Esophagus (tissue), 2 donors: ENCODE results near the gene PTDSS2. TPM values are rescaled to one million over a fixed set of nuclear protein-coding genes. Genes with fewer than 3 reads are reported as not detected.

Experiments
- H3K27ac ChIP-seq, 2 donors: one replicate each; pipeline ENCODE4 v1.5.1; 2013; ENCODE audit warnings: low read depth in 2 of 2, mild to moderate bottlenecking in 2 of 2, inconsistent platforms in 1 of 2, low read length in 1 of 2, moderate library complexity in 1 of 2
- H3K27me3 ChIP-seq, 2 donors: one replicate each; pipeline ENCODE4 v1.6.1; 2013; ENCODE audit warnings: low read length in 2 of 2, control low read depth in 1 of 2, mild to moderate bottlenecking in 1 of 2; ENCODE audit not compliant: insufficient read depth in 2 of 2, control insufficient read depth in 1 of 2
- H3K36me3 ChIP-seq, 2 donors: one replicate each; pipeline ENCODE4 v1.6.1; 2013; ENCODE audit warnings: low read length in 1 of 2; ENCODE audit not compliant: control insufficient read depth in 2 of 2, insufficient read depth in 2 of 2
- H3K4me1 ChIP-seq, 2 donors: one replicate each; pipeline ENCODE4 v1.6.1; 2013; ENCODE audit warnings: low read length in 1 of 2; ENCODE audit not compliant: control insufficient read depth in 2 of 2, insufficient read depth in 2 of 2
- H3K4me3 ChIP-seq, 2 donors: one replicate each; pipeline ENCODE4 v1.5.1; 2013; ENCODE audit warnings: low read length in 2 of 2, mild to moderate bottlenecking in 2 of 2, low read depth in 1 of 2, moderate library complexity in 1 of 2
- H3K9me3 ChIP-seq, 2 donors: one replicate each; pipeline ENCODE4 v1.6.1; 2013; ENCODE audit warnings: mild to moderate bottlenecking in 2 of 2, low read depth in 1 of 2, low read length in 1 of 2, moderate library complexity in 1 of 2; ENCODE audit not compliant: control insufficient read depth in 2 of 2, insufficient read depth in 1 of 2
- WGBS, 2 donors: extraction: QIAGEN DNeasy Blood & Tissue Kit; methylation state at CpG; one replicate each; pipeline ENCODE4 v1.1.7; 2013; 5-methylcytosine and 5-hydroxymethylcytosine counted together
- polyA plus RNA-seq, 2 donors: library from polyadenylated mRNA; stranded (reverse); fragments of 200-250 nt; gene quantifications; one replicate each; pipeline ENCODE4 v1.2.3, GENCODE V29; 2013
- donor health status: healthy with polysubstance abuse.
- donor health status: Bipolar disorder and iron deficiency.

Gene PTDSS2
- polyA plus RNA-seq, 2 donors = 12.4 to 20.5 TPM

DNA sequence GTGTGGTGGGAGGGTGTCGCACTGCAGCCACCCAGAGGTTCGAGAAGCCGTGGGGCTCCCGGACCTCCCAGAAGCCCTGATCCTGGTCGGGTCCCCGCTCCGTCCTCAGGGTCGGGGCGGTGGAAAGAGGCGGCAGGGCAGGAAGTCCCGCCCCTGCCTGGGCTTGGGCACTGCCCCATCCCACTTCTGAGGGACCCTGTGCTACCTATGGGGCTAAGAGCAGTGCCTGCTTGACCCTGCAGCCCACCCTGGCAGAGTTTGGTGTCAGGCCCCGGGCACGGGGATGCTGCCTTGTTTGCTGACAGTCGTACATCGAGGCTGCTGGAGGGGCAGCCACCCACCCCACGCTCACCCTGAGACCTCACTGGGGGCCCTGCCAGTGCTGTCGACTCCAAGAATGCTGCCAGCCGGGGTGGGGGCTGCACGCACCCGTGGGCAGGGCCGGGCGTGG is 37.5 kb downstream of the PTDSS2 start:
- Histone ChIP-seq H3K27me3 (no peaks in the 10 kb centered on the region), H3K4me3 (no peak overlapping the region), H3K27ac (no peak overlapping the region), H3K9me3 (no peaks in the 10 kb centered on the region), H3K4me1 (peaks cover 0 to 9% of the 10 kb centered on the region in 2 donors), H3K36me3 (peaks cover 4 to 24% of the 10 kb centered on the region in 2 donors)
- WGBS, 2 donors = 77 to 84% methylated on average over 22 of the region's 22 CpGs

GRCh38 chr11:488062-488461 is 38.0 kb downstream of the PTDSS2 start:
- Histone ChIP-seq H3K4me3 (no peak overlapping the region), H3K36me3 (peaks cover 4 to 28% of the 10 kb centered on the region in 2 donors), H3K4me1 (peaks cover 0 to 9% of the 10 kb centered on the region in 2 donors), H3K9me3 (no peaks in the 10 kb centered on the region), H3K27ac (no peak overlapping the region), H3K27me3 (no peaks in the 10 kb centered on the region)
- WGBS, 2 donors = 66 to 77% methylated on average over 24 to 25 of the region's 25 CpGs

DNA sequence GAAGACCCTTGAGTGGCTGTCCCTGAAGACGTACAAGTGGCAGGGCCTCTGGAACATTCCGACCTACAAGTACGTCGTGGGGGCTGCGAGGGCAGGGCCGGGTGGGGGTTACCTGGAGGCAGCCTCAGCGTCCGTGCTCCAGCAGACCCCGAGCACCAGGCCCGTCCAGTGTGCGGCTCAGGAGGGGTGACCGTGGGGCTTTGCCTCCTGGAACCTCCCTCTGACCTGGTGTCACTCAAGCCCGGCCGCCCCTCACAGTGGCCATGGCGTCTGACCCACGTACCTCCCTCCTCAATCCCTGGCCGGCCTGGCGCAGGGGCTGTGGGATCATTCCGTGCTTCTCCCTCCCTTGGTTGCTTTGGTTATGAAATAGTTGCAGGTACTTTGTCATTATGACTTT is 38.5 kb downstream of the PTDSS2 start:
- Histone ChIP-seq H3K9me3 (no peaks in the 10 kb centered on the region), H3K4me1 (peaks cover 0 to 9% of the 10 kb centered on the region in 2 donors), H3K27ac (no peak overlapping the region), H3K4me3 (no peak overlapping the region), H3K36me3 (peaks cover 4 to 28% of the 10 kb centered on the region in 2 donors), H3K27me3 (no peaks in the 10 kb centered on the region)
- 93 to 95% methylated on average over 19 of the region's 19 CpGs for WGBS, 2 donors

DNA sequence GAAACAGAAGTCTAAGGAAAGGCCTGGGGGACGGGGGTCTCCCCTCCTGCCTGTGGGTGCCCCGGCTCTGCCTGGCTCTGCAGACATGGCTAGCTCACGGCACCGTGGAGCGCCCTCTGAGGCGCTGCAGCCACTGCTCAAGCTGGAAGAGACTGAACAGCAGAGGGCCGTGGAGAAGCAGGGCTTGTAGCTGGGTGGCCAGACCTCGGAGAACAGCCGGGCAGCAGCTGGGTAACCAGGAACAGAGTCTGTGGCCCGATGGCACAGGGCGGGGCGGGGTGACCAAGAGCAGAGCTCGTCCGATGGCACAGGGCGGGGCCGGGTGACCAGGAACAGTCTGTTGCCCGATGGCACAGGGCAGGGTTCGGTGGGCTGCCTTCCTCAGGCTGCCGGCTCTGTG is 38.9 kb downstream of the PTDSS2 start:
- Histone ChIP-seq H3K9me3 (no peaks in the 10 kb centered on the region), H3K4me1 (peaks cover 0 to 9% of the 10 kb centered on the region in 2 donors), H3K36me3 (peaks cover 4 to 31% of the 10 kb centered on the region in 2 donors), H3K27ac (no peak overlapping the region), H3K4me3 (no peak overlapping the region), H3K27me3 (no peaks in the 10 kb centered on the region)
- 88 to 89% methylated on average over 19 of the region's 19 CpGs for WGBS, 2 donors

GRCh38 chr11:489610-490185 is 39.6 kb downstream of the PTDSS2 start:
- peaks cover 0 to 9% of the 10 kb centered on the region in 2 donors for H3K4me1 ChIP-seq
- H3K4me3 ChIP-seq = no peak overlapping the region
- peaks cover 4 to 38% of the 10 kb centered on the region in 2 donors for H3K36me3 ChIP-seq
- no peak overlapping the region for H3K27ac ChIP-seq
- no peaks in the 10 kb centered on the region for H3K9me3 ChIP-seq
- no peaks in the 10 kb centered on the region for H3K27me3 ChIP-seq
- WGBS, 2 donors = 93 to 95% methylated on average over 37 of the region's 37 CpGs

- H3K4me3 ChIP-seq = no peak overlapping the region
- H3K9me3 ChIP-seq = no peaks in the 10 kb centered on the region
- H3K27me3 ChIP-seq = no peaks in the 10 kb centered on the region
- H3K4me1 ChIP-seq = peaks cover 0 to 9% of the 10 kb centered on the region in 2 donors
- no peak overlapping the region for H3K27ac ChIP-seq
- WGBS, 2 donors = 91 to 92% methylated on average over 38 of the region's 38 CpGs
- H3K36me3 ChIP-seq = peaks cover 4 to 45% of the 10 kb centered on the region in 2 donors
These were observed 40.3 kb downstream of the PTDSS2 start for GRCh38 chr11:490186-490929.

DNA sequence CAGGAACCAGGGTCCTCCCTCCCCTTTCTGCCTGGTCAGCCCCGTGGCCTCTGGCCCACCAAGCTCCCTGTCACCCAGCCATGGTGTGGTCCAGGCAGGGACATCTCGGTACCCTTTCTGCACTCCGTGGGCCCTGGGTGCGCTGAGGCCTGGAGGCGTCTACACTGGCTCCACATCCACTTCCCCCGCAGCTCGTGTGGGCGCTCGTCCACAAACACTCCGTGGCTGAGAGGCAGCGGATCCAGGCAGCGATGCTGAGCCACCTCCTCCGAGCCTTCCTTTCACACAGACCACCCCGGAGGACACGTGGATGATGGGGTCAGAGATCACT is 40.8 kb downstream of the PTDSS2 start:
- 87 to 94% methylated on average over 15 of the region's 15 CpGs for WGBS, 2 donors
- Histone ChIP-seq H3K4me3 (no peak overlapping the region), H3K36me3 (peaks cover 4 to 48% of the 10 kb centered on the region in 2 donors), H3K9me3 (no peaks in the 10 kb centered on the region), H3K27me3 (no peaks in the 10 kb centered on the region), H3K4me1 (peaks cover 0 to 9% of the 10 kb centered on the region in 2 donors), H3K27ac (no peak overlapping the region)

DNA sequence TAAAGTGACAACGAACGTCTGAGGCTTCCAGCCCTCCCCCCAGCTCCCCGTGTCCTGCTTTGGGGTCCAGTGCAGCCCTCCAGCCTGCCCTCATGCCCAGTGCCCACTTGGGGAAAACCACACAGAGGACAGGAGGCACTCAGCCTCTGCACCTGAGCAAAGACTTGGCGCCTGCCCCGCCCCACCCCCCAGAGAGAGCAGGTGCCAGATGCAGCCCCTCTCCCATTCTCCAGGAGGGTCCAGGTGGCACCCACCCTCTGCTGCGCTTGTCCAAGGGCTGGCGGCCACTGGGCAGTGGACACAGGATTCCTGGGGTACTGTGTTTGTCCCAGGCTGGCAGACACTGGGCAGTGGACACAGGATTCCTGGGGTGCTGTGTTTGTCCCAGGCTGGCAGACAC is 41.3 kb downstream of the PTDSS2 start:
- WGBS, 2 donors = 83 to 89% methylated on average over 7 of the region's 7 CpGs
- Histone ChIP-seq H3K4me3 (no peak overlapping the region), H3K27me3 (no peaks in the 10 kb centered on the region), H3K36me3 (peaks cover 4 to 48% of the 10 kb centered on the region in 2 donors), H3K4me1 (peaks cover 0 to 9% of the 10 kb centered on the region in 2 donors), H3K27ac (no peak overlapping the region), H3K9me3 (no peaks in the 10 kb centered on the region)

DNA sequence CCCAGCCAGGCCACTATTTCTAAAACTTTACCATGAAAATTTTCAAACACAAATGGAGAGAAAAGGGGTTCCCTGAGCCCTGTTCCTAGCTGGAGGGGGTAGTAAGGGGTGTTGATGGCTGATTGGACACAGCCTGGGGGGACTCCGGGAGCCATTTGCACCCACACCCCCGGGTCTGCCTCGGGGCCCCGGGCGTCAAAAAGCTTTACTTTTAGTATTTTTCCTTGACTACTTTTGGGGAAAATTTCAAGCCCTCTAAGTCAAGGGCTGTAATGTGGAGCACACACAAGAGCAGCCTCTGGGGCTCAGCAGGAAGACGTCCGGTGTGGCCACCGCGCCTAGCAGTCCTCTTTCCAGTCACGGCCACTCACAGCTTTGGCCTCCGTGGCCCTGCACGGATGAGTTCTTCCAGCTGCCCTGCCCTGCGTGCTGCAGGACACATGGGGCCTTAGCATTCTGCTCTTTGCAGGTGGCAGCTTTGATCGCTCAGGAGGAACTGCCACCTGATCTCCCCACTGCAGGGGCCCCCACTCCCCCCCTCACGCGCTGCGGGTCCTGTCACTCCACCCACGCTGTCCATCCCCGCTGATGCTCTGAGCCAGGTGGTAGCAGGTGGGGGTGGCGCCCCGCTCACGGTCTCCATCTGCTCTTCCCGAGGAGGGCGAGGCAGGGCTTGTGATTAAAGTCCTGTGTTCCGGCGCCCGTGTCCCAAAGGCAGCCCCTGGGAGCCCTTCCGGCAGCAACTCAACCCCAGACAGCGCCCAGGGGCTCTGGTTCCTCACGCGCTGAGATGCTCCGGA is 42.5 kb downstream of the PTDSS2 start:
- Histone ChIP-seq H3K27me3 (no peaks in the 10 kb centered on the region), H3K36me3 (peaks cover 5 to 55% of the 10 kb centered on the region in 2 donors), H3K4me3 (no peak overlapping the region), H3K27ac (no peak overlapping the region), H3K9me3 (no peaks in the 10 kb centered on the region), H3K4me1 (peaks cover 0 to 4% of the 10 kb centered on the region in 2 donors)
- 80 to 83% methylated on average over 32 of the region's 32 CpGs for WGBS, 2 donors
